GM12864 (cell line): ENCODE measurements around the gene MRPL53.

Experiments
- DNase-seq: peaks from one replicate; pipeline ENCODE4 v3.0.0-alpha.2; 2011; ENCODE audit warnings: low read depth
- H3K4me3 ChIP-seq: 2 replicates; pipeline ENCODE4 v1.5.1; 2011; ENCODE audit warnings: mild to moderate bottlenecking, low read depth, low read length, control low read depth
- TF ChIP-seq, protein P1 (sequence below): IDR thresholded peaks from 2 replicates; pipeline ENCODE4 v1.5.1; 2011; ENCODE audit warnings: low read depth, mild to moderate bottlenecking, moderate library complexity, low read length, control low read depth, inconsistent platforms; ENCODE audit errors: missing control alignments

MRPL53 gene

DNA sequence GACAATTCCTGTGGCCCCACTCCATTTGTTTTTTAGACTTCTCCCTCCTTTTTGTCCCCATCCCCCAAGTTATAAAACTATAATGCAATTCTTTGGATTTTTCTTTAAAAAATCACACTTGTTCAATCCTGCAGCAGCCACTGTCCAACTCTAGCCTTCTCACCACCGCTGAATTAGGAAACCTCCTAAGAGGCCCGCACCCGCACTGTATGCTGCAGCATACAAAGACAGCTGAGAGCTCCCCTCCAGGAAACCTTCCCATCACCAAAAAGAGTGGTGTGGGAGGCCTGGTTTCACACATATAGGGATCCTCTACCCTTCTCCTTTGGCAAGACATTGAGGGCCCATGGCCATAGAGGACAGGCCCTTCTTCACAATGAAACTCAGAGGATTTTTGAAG is 32.1 kb upstream of the MRPL53 start:
- TF ChIP-seq, protein P1, sequence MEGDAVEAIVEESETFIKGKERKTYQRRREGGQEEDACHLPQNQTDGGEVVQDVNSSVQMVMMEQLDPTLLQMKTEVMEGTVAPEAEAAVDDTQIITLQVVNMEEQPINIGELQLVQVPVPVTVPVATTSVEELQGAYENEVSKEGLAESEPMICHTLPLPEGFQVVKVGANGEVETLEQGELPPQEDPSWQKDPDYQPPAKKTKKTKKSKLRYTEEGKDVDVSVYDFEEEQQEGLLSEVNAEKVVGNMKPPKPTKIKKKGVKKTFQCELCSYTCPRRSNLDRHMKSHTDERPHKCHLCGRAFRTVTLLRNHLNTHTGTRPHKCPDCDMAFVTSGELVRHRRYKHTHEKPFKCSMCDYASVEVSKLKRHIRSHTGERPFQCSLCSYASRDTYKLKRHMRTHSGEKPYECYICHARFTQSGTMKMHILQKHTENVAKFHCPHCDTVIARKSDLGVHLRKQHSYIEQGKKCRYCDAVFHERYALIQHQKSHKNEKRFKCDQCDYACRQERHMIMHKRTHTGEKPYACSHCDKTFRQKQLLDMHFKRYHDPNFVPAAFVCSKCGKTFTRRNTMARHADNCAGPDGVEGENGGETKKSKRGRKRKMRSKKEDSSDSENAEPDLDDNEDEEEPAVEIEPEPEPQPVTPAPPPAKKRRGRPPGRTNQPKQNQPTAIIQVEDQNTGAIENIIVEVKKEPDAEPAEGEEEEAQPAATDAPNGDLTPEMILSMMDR, result no peak
- H3K4me3 ChIP-seq, result no peak overlapping the region
- DNase-seq, result no peak

DNA sequence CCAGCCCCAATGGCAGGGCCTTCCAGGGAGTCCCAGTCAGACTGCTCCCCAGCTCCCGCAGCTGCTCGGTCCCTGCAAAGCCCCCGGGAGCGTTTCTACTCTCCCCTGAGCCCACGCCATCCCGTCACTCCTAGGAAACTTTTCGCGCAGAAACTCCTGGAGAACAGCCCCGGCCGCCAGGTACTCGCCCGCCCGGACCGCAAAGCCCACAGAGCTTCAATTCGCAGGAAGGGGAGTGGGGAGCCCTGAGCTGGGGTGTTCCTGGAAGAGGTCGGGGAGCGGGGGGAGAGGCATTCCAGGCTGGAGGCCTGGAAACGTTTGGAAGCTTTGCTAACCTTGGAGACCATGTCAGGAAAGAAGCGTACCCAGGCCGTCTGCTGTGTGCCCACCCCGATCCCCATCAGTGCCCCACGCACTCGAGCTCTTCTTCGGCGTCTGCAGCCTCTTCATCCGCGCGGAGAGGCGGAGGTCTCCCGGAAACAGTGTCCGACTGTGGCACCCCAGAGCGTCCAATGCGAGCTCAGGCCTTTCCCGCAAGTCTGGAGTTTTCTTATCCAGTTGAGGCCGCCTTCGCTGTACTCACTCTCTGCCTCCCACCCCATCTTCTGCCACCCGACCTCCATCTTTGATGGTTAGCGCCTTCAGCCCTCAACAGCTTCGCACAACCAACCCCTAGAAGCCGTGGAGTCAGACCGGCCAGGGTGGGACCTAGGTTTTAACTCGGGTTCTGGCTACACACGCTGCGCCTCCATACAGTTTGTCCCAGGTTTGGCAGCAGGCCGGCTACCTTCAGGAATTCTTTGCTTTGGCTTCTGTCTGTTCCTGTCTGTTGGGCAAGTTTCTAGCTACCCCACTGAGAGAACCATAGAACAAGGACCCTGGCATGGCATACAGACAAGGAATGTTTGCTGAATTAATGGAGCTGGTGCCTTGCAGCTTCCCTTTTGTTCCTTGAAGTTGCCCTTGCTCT is 31.3 kb upstream of the MRPL53 start:
- DNase-seq, result no peak
- peak overlapping the region; percentile 55 for H3K4me3 ChIP-seq

DNA sequence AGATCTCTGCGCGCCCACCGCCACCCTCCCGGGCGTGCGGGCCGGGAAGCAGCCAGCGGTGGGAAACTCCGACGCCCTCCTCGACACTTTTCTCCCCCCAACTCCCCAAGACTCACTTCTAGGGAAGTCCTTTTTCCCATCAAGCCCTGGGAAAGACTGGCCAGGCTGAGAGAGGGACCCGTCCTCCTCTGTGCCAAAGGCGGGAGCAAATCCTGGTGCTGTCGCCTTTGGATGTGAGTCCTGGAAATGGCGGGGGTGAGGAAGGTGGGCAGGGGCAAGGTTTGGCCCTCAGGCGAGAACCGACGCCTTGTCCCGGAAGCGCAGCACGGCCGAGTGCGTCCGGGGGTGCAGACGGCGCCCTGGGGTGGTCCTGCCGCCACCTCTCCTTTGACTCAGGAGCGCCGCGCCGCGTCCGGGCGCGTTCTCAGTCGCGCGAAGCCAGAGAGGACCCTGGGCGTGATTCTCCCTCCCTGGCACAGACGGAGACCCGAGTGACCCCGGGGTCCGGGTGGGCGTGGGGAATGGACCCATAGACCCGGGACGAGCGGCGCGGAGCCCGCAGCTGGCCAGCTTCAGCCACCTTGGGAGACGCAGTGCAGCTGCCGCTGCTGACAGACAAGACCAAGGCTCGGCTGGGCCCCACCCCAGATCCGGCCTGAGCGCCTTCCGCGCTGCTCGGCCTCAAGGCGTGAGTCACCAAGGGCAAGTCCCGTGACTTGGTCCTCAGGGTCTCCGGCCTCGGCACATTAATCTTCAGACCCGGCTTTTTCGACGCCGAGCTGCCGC is 30.4 kb upstream of the MRPL53 start:
- H3K4me3 ChIP-seq, result peak overlapping the region; percentile 55
- TF ChIP-seq, protein P1, result peak; percentile 43
- no peak for DNase-seq

More for the DNA sequence above, 31.3 kb upstream of the MRPL53 start:
- TF ChIP-seq, protein P1, result no peak

DNA sequence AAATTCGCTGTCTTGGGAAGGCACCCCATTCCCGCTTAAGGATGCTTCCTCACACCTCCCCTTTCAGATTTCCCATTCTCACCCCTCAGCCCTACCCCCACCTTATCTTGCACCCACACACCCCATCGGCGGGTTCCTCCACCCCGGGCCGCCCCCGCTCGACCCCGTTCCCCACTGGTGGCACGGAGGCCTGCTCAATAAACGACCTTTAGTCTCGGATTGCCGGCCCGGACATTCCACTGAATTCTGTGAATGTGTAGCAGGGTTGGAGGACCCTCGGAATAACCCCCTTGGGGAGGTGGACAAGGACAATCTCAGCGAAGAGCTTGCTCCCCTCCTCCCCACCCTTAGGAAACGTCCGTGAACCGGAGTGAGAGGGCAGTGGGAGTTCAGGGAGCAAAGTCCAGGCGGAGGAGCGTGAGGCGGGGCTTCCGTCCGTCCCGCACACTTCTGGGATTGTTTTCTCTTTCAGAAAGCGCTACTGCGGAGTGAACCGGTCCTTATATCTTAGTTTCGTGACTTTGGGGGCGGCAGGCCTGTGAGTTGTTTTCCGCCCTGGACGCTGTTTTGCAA is 29.8 kb upstream of the MRPL53 start:
- H3K4me3 ChIP-seq, result peak overlapping the region; percentile 55
- DNase-seq, result no peak
- TF ChIP-seq, protein P1, result no peak

DNA sequence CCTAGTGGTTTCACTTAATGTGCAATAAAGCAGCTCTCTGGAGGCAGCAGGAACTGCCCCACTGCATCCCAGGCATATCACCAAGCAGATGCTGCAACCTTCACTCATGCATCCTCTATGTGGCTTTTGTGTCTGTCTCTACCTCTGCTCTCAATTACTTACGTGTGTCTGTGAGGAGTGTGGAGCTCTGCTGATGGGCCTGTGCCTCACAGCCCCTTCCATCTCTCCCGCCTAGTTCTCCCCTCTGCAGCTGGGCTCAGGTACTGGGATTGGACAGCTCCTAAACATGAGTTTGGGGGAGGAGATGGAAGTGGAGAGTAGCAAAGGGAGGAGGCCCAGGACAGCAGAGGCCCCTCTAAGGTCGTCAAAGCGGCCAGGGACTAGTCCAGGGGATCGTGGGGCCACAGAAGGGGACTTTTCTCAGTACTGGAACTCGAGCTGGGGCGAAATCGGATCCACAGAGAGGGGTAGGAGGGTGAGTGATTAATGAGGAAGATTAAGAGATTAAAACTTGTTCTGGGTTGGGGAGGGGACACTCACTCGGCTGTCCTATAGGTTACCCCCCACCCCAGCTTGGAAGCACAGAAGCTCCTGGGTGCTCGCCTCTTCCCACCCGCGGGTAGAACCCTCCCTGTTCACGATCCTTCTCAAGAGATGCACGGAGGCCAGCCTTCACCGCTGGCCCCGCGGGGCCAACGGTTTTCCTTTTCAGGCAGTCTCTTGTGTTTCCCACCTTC is 29.0 kb upstream of the MRPL53 start:
- no peak for DNase-seq
- TF ChIP-seq, protein P1, result no peak

DNA sequence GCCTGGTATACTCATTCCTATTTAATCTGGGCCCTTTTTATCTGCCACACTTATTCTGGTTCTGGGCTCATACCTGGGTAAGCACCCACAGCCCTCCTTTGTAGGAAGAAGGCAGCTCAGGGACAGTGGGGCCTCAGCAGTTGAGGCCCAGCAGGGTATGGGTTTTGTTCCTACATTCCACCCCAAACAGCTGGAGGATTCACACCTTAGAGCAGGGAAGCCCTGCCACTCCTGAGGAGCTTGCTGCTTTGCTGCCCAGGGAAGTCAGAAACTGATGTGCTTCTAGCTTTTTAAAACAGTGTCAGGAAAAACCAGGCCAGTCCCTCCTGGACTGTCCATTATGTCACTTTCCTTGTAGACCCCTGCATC is 28.1 kb upstream of the MRPL53 start:
- DNase-seq, result no peak
- no peak overlapping the region for H3K4me3 ChIP-seq
- TF ChIP-seq, protein P1, result no peak

More for the DNA sequence above, 29.0 kb upstream of the MRPL53 start:
- no peak overlapping the region for H3K4me3 ChIP-seq
